Cardiac septum (tissue), 1 donor: ENCODE results near the gene PRKG1. TPM values are rescaled to one million over a fixed set of nuclear protein-coding genes. Genes with fewer than 3 reads are reported as not detected.
"Not testable (repeated sequence)": the region's sequence is repeated elsewhere in the genome, so short reads cannot be mapped to it uniquely, and the experiment has no call there.

Source experiments
- DNase-seq: peaks from one replicate; pipeline ENCODE4 v3.0.0-alpha.2; 2020; ENCODE audit warnings: low spot score
- intact Hi-C: fragments of 100-400 bp; cut with DNase I; formaldehyde crosslinking; loops from one replicate; pipeline ENCODE4 v1.14.0; 2022
- total RNA-seq: library from RNA; stranded (reverse); fragmentation: NEBNext Ultra II Directional; extraction: Animal tissue kit (Norgen Biotek cat#: 25700); gene quantifications from one replicate; pipeline ENCODE4 v1.2.1, GENCODE V29; 2021
- donor health status: DM: no; HTN: no; CAD: no.

Gene PRKG1
- total RNA-seq, 1 donor from 2014 or later = 35.6 TPM

GRCh38 chr10:51389415-51390321 is 315.4 kb downstream of the PRKG1 start:
- intact Hi-C loops = loop anchor here (10.0 kb wide), 2 partner anchors 315 kb away; partner anchors contain the start of gene PRKG1
- DNase-seq = no peak

DNA sequence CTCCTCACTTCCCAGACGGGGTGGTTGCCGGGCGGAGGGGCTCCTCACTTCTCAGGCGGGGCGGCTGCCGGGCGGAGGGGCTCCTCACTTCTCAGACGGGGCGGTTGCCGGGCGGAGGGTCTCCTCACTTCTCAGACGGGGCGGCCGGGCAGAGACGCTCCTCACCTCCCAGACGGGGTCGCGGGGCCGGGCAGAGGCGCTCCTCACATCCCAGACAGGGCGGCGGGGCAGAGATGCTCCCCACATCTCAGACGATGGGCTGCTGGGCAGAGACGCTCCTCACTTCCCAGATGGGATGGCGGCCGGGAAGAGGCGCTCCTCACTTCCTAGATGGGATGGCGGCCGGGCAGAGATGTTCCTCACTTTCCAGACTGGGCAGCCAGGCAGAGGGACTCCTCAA is 318.7 kb downstream of the PRKG1 start:
- not testable (repeated sequence) for DNase-seq
- intact Hi-C loops = loop anchor here (10.0 kb wide), 1 partner anchor 318 kb away; the partner anchor contains the start of gene PRKG1

DNA sequence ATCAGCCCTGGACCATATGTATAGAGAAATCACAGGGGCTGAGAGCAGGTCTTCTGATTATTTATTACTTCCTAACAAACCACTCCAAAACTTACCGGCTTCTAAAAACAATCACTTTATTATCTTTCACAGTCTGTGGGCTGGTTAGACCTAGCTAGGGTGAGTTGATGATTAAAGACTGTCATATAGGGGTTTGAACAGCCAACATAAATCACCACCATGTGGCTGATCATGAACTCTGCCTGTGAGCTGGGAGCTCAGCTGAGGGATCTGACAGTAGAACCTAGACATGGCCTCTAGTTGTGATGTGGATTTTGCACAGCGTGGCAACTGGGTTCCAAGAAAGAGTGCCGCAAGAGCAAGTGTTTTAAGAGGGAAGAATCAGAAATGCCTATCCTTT is 319.8 kb downstream of the PRKG1 start:
- intact Hi-C loops = loop anchor here (10.0 kb wide), 1 partner anchor 319 kb away; the partner anchor contains the start of gene PRKG1
- DNase-seq = no peak

DNA sequence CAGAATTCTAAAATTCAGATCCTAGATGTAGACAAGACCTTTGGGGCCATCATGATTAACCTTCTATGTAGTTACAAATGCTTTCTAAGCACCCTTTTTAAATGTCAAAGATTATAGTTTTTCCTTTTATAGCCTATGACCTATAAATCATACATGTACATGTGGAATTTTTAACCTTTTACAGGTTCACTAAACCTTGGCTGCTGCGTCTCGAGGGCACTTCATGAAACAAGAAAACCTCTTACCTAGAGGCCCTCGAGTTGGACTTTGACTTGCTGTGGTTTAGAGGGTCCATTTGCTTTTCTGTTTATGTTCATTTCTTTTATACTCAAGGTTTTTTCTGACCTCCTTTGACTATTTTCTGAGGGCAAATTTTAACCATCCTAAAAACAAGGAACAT is 323.0 kb downstream of the PRKG1 start:
- intact Hi-C loops = loop anchor here (10.0 kb wide), 1 partner anchor 322 kb away; the partner anchor contains the start of gene PRKG1
- DNase-seq = no peak

DNA sequence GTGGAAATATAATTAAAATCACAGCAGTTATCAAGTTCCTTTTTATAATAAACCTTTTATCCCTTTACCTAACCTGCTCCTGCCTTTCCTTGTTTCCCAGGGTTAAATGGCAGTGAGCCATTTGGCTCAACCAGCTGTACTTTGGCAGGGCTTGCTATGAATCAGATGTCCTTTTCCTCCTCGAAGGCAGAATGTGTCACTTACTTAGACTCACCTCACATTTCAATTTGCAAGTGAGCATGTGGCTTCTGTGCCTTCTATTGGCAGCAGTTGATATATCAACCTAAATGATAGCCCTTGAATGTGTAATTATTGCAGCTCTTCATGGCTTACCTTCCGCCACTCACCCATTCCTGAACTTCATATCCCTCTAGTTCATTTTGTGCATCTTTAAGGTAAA is 323.4 kb downstream of the PRKG1 start:
- no peak for DNase-seq
- intact Hi-C loops = loop anchor here (10.0 kb wide), 1 partner anchor 323 kb away; the partner anchor contains the start of gene PRKG1

GRCh38 chr10:51399840-51400239 is 325.6 kb downstream of the PRKG1 start:
- intact Hi-C loops = loop anchor here (10.0 kb wide), 1 partner anchor 325 kb away; the partner anchor contains the start of gene PRKG1
- no peak for DNase-seq

- DNase-seq = no peak
- intact Hi-C loops = no loop called here
Measured at GRCh38 chr10:51400392-51401096, 326.3 kb downstream of the PRKG1 start.

GRCh38 chr10:51403521-51403920 is 329.2 kb downstream of the PRKG1 start:
- intact Hi-C loops = no loop called here
- no peak for DNase-seq

GRCh38 chr10:51405580-51406351 is 331.5 kb downstream of the PRKG1 start:
- no peak for DNase-seq
- intact Hi-C loops = no loop called here

DNA sequence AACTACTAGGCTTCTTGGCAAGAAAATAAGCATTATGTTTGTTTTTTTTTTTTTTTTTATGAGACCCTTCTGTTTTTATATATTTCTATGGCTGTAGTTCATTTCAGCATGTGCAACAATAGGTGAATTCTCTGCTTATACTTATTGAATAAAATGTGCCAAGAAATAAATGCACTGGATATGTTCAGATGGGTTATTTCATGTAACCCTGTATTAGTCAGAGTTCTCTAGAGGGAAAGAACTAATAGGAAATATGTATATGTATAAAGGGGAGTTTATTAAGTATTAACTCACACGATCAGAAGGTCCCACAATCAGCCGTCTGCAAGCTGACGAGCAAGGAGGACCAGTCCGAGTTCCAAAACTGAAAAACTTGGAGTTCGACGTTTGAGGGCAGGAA is 332.3 kb downstream of the PRKG1 start:
- no peak for DNase-seq
- intact Hi-C loops = no loop called here

- intact Hi-C loops = no loop called here
- DNase-seq = no peak
Measured at GRCh38 chr10:51416494-51416893, 342.2 kb downstream of the PRKG1 start.

DNA sequence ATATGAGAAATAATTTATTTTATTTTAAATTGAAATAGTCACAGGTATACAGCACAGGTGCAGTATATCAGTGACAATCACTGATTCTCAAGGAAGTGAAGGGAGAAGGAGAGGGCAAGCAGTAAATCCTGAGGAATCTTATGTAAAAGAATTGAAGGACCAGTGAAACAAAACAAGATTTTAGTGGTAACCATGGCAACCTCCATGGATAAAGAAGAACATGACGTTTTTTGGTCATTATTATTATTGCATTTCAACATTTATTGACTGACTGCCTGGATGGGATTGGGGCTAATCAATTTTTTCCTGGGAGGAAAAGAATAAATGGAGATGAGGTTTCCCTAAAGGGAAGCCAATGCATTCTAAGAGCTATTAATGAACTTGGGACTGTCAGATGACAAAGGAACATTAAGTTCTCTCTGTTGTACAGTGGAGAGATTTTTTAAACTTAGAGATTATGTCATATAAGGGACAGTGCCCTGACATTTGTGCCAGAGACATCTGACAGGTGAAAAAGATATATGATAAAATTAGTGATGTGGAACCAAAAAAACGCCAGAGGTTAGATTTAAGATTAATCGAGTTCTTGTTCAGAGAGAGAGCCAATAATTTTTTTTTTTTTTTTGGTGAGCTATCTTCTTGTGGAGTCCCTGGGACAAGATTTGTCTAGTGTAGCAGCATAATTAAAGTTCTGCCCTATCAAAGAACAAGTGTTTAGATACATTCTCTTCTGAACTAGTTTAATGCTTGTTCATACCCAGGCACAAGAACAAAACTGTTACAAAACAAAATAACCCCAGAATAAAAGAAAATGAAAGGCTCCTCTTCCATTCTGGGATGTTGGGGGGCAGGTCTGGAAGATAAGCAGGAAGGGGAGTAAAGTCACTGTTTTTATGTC is 345.2 kb downstream of the PRKG1 start:
- intact Hi-C loops = no loop called here
- no peak for DNase-seq

- no peak for DNase-seq
- intact Hi-C loops = loop anchor here (2.0 kb wide), 1 partner anchor 347 kb away; the partner anchor contains the start of gene PRKG1
Measured at GRCh38 chr10:51421853-51422252, 347.6 kb downstream of the PRKG1 start.

GRCh38 chr10:51422311-51423120 is 348.2 kb downstream of the PRKG1 start:
- intact Hi-C loops = loop anchor here (2.0 kb wide), 1 partner anchor 348 kb away; the partner anchor contains the start of gene PRKG1

DNA sequence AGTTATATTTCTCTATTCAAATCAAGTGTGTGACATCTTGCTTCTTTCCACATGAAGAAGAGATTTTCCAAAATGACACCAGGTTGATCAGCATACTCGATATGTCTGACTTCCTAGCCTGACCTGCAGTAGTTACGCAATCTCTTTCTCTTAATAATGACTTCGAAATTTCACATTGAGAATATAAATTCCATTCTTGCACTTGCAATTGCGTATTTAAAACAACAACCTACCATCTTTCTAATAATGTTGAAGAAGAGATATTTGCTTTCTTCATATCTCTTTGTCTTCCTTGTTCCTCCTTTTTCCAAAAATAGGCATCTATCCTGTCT is 348.8 kb downstream of the PRKG1 start:
- intact Hi-C loops = loop anchor here (2.0 kb wide), 1 partner anchor 348 kb away; the partner anchor contains the start of gene PRKG1
- no peak for DNase-seq

More at GRCh38 chr10:51422311-51423120, 348.2 kb downstream of the PRKG1 start:
- no peak for DNase-seq

DNA sequence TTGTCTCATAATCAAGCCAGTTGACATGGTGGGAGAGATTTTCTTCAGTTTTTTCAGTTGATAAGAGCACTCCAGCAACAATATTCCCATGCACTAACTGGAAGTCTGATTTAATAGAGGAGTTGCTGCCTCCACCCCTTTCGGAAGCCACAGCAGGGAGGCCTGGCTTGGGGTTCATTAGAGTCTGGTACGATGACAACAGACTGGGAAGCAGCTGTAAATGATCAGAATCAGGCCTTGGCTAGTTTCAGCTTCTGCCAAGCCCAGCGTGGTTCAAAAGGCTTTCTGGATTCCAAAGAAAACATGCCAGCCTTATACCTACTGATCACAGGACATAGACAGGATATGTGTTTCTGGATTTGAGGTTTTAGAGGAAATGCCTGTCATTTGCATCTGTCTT is 351.1 kb downstream of the PRKG1 start:
- intact Hi-C loops = no loop called here
- DNase-seq = no peak

DNA sequence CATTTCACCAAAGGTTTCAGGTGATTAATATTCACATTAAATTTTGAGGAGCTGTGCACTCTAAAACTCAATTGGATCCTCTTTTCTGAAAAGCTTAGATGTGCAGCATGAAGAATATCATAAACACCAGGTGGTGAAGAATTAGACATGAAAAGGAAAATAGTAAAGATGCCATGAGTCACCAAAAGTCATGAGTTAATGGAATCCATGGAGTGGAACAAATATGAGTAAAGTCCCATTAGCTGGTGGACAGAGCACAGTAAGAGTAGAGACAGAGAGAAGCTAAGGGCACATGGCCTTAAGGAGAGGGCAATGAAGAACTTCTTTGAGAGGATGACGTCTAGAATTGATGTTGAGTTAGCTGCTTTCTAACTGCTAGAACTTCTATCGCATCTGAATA is 353.5 kb downstream of the PRKG1 start:
- DNase-seq = no peak
- intact Hi-C loops = no loop called here

- intact Hi-C loops = no loop called here
- no peak for DNase-seq
Measured at GRCh38 chr10:51430506-51430905, 356.2 kb downstream of the PRKG1 start.
